CD8-positive, alpha-beta memory T cell (primary cell): Measurements from ENCODE around the gene SERPINC1. TPM values are rescaled to one million over a fixed set of nuclear protein-coding genes. Genes with fewer than 3 reads are reported as not detected.
"Not testable (repeated sequence)": the region's sequence is repeated elsewhere in the genome, so short reads cannot be mapped to it uniquely, and the experiment has no call there.

ENCODE experiments used
- CTCF ChIA-PET: fragments of 350-600 bp; sonication (Branson Sonifier 250); formaldehyde crosslinking; loops from one replicate; lab custom pipeline; 2021; ENCODE audit warnings: antibody characterized with exemption; lab: Charles Lee
- POLR2A ChIA-PET: fragments of 350-600 bp; sonication (Branson Sonifier 250); formaldehyde crosslinking; loops from one replicate; lab custom pipeline; 2021; ENCODE audit warnings: antibody characterized with exemption; lab: Charles Lee
- DNase-seq, 5 donors: peaks; one replicate each; pipeline versions ENCODE4 v3.0.0 to v3.0.0-alpha.2; 2020 to 2022; ENCODE audit warnings: mixed read lengths in 1 of 5
- H3K27ac ChIP-seq: one replicate; pipeline ENCODE4 v1.7.0; 2013; ENCODE audit warnings: low read depth, mild to moderate bottlenecking, low read length, moderate library complexity
- H3K27me3 ChIP-seq: 2 replicates; pipeline ENCODE4 v1.7.0; 2013; ENCODE audit warnings: low read length, mild to moderate bottlenecking; ENCODE audit not compliant: insufficient read depth, poor library complexity, severe bottlenecking
- H3K36me3 ChIP-seq: 2 replicates; pipeline ENCODE4 v1.7.0; 2013; ENCODE audit warnings: mild to moderate bottlenecking, low read length, moderate library complexity; ENCODE audit not compliant: insufficient read depth
- H3K4me1 ChIP-seq: 2 replicates; pipeline ENCODE4 v1.7.0; 2013; ENCODE audit warnings: mild to moderate bottlenecking, low read length, moderate library complexity; ENCODE audit not compliant: insufficient read depth
- H3K4me3 ChIP-seq: 2 replicates; pipeline ENCODE4 v1.7.0; 2013; ENCODE audit warnings: mild to moderate bottlenecking, low read length
- H3K9me3 ChIP-seq: 2 replicates; pipeline ENCODE4 v1.7.0; 2013; ENCODE audit warnings: mild to moderate bottlenecking, low read length
- H3K27ac Mint-ChIP-seq, 8 donors: one replicate each; pipeline ENCODE4 v1.8.0; 2020 to 2021; ENCODE audit warnings: mixed read lengths in 8 of 8, mild to moderate bottlenecking in 6 of 8, inconsistent platforms in 3 of 8, moderate library complexity in 3 of 8
- H3K27me3 Mint-ChIP-seq, 2 donors: one replicate each; pipeline ENCODE4 v1.8.0; 2020 to 2021; ENCODE audit warnings: mixed read lengths in 2 of 2, mild to moderate bottlenecking in 1 of 2, moderate library complexity in 1 of 2
- H3K36me3 Mint-ChIP-seq, 3 donors: one replicate each; pipeline ENCODE4 v1.8.0; 2020 to 2021; ENCODE audit warnings: mixed read lengths in 3 of 3, inconsistent platforms in 1 of 3, mild to moderate bottlenecking in 1 of 3
- H3K4me1 Mint-ChIP-seq, 3 donors: one replicate each; pipeline ENCODE4 v1.8.0; 2020 to 2021; ENCODE audit warnings: mixed read lengths in 3 of 3, inconsistent platforms in 1 of 3, mild to moderate bottlenecking in 1 of 3
- H3K4me3 Mint-ChIP-seq, 7 donors: one replicate each; pipeline ENCODE4 v1.8.0; 2020 to 2021; ENCODE audit warnings: mixed read lengths in 7 of 7, mild to moderate bottlenecking in 6 of 7, moderate library complexity in 4 of 7, inconsistent platforms in 2 of 7
- H3K9me3 Mint-ChIP-seq, 5 donors: one replicate each; pipeline ENCODE4 v1.8.0; 2020 to 2022; ENCODE audit warnings: mixed read lengths in 5 of 5, mild to moderate bottlenecking in 3 of 5, moderate library complexity in 2 of 5, inconsistent platforms in 1 of 5
- polyA plus RNA-seq: library from polyadenylated mRNA; unstranded; fragments of 300-500 nt; fragmentation: Illumina TruSeq; gene quantifications from one replicate; pipeline ENCODE4 v1.2.3, GENCODE V29; 2021
- total RNA-seq, 2 experiments: library from RNA; stranded (reverse); gene quantifications; one replicate each; pipeline ENCODE4 v1.2.3, GENCODE V29; 2021

The SERPINC1 gene
- total and polyA plus RNA-seq, 3 experiments from 2014 or later = not detected

GRCh38 chr1:173934440-173934839, 17.3 kb upstream of the SERPINC1 start:
- Histone ChIP-seq H3K27ac (no peak overlapping the region), H3K36me3 (peaks cover 9% of the 10 kb centered on the region), H3K9me3 (no peaks in the 10 kb centered on the region), H3K4me1 (no peaks in the 10 kb centered on the region), H3K27me3 (no peaks in the 10 kb centered on the region), H3K4me3 (no peak overlapping the region)
- ChIA-PET POLR2A (no interaction called here), CTCF (no interaction called here)
- H3K4me1 Mint-ChIP-seq = peaks cover 0 to 3% (median 2%) of the 10 kb centered on the region in 3 donors
- peak overlapping the region in 3 of 8 donors; percentile 12 to 66 (median 64) for H3K27ac Mint-ChIP-seq
- H3K4me3 Mint-ChIP-seq = no peak overlapping the region
- no peaks in the 10 kb centered on the region for H3K27me3 Mint-ChIP-seq
- peaks cover 0 to 64% (median 13%) of the 10 kb centered on the region in 3 donors for H3K36me3 Mint-ChIP-seq
- no peak for DNase-seq
- no peaks in the 10 kb centered on the region for H3K9me3 Mint-ChIP-seq

GRCh38 chr1:173930541-173930940, 13.4 kb upstream of the SERPINC1 start:
- H3K4me1 ChIP-seq, H3K27ac Mint-ChIP-seq, H3K9me3 ChIP-seq, POLR2A ChIA-PET, H3K4me3 Mint-ChIP-seq, CTCF ChIA-PET, H3K4me3 ChIP-seq, H3K27ac ChIP-seq, H3K4me1 Mint-ChIP-seq, H3K9me3 Mint-ChIP-seq, H3K27me3 ChIP-seq, DNase-seq, H3K36me3 ChIP-seq, H3K27me3 Mint-ChIP-seq: not testable (repeated sequence)
- peaks cover 0 to 35% (median 10%) of the 10 kb centered on the region in 3 donors for H3K36me3 Mint-ChIP-seq

GRCh38 chr1:173925306-173926242, 8.4 kb upstream of the SERPINC1 start:
- H3K27ac Mint-ChIP-seq = peak overlapping the region in 2 of 8 donors; percentile 3 to 21
- ChIA-PET POLR2A (no interaction called here), CTCF (interaction anchor here (0.8 kb wide), 1 partner anchor 9 kb away, joined by 3 read pairs; the partner anchor contains the start of gene SERPINC1)
- no peaks in the 10 kb centered on the region for H3K27me3 Mint-ChIP-seq
- H3K4me1 Mint-ChIP-seq = peaks cover 0 to 4% (median 0%) of the 10 kb centered on the region in 3 donors
- H3K36me3 ChIP-seq = no peaks in the 10 kb centered on the region
- H3K4me3 ChIP-seq = no peak overlapping the region
- H3K9me3 ChIP-seq = no peaks in the 10 kb centered on the region
- DNase-seq = no peak
- no peaks in the 10 kb centered on the region for H3K27me3 ChIP-seq
- H3K4me3 Mint-ChIP-seq = no peak overlapping the region
- no peak overlapping the region for H3K27ac ChIP-seq
- H3K4me1 ChIP-seq = no peaks in the 10 kb centered on the region
- no peaks in the 10 kb centered on the region for H3K9me3 Mint-ChIP-seq
- H3K36me3 Mint-ChIP-seq = peaks cover 0 to 5% (median 3%) of the 10 kb centered on the region in 3 donors

- Mint-ChIP-seq H3K9me3 (no peaks in the 10 kb centered on the region), H3K4me1 (no peaks in the 10 kb centered on the region), H3K4me3 (no peak overlapping the region), H3K36me3 (peaks cover 0 to 2% (median 0%) of the 10 kb centered on the region in 3 donors), H3K27ac (peak overlapping the region in 1 of 8 donors; percentile 64), H3K27me3 (no peaks in the 10 kb centered on the region)
- no peak overlapping the region for H3K4me3 ChIP-seq
- no peaks in the 10 kb centered on the region for H3K36me3 ChIP-seq
- ChIA-PET POLR2A (no interaction called here), CTCF (no interaction called here)
- H3K27ac ChIP-seq = no peak overlapping the region
- no peak for DNase-seq
- H3K9me3 ChIP-seq = no peaks in the 10 kb centered on the region
- H3K4me1 ChIP-seq = no peaks in the 10 kb centered on the region
- no peaks in the 10 kb centered on the region for H3K27me3 ChIP-seq
These were observed 3.7 kb upstream of the SERPINC1 start for GRCh38 chr1:173920861-173921260.

- Mint-ChIP-seq H3K9me3 (no peaks in the 10 kb centered on the region), H3K4me1 (no peaks in the 10 kb centered on the region), H3K4me3 (no peak overlapping the region), H3K27me3 (no peaks in the 10 kb centered on the region), H3K36me3 (no peaks in the 10 kb centered on the region), H3K27ac (no peak overlapping the region)
- no peaks in the 10 kb centered on the region for H3K9me3 ChIP-seq
- no peaks in the 10 kb centered on the region for H3K27me3 ChIP-seq
- H3K27ac ChIP-seq = no peak overlapping the region
- H3K4me3 ChIP-seq = no peak overlapping the region
- DNase-seq = no peak
- CTCF ChIA-PET = interaction anchor here (1.3 kb wide), 1 partner anchor 8 kb away, joined by 3 read pairs; no protein-coding TSS in a partner anchor
- POLR2A ChIA-PET = no interaction called here
- H3K36me3 ChIP-seq = no peaks in the 10 kb centered on the region
- no peaks in the 10 kb centered on the region for H3K4me1 ChIP-seq
These were observed 737 bp upstream of the SERPINC1 start for GRCh38 chr1:173917635-173918493.

- CTCF ChIA-PET = interaction anchor here (1.3 kb wide), 1 partner anchor 9 kb away, joined by 3 read pairs; no protein-coding TSS in a partner anchor
These were observed 460 bp downstream of the SERPINC1 start for GRCh38 chr1:173916667-173917066.

GRCh38 chr1:173915596-173915995, 1.5 kb downstream of the SERPINC1 start:
- no peaks in the 10 kb centered on the region for H3K9me3 Mint-ChIP-seq
- POLR2A ChIA-PET = no interaction called here
- H3K27ac ChIP-seq = no peak overlapping the region
- CTCF ChIA-PET = interaction anchor here (1.6 kb wide), 1 partner anchor 8 kb away, joined by 4 read pairs; no protein-coding TSS in a partner anchor
- no peak for DNase-seq
- H3K4me1 ChIP-seq = no peaks in the 10 kb centered on the region
- H3K27ac Mint-ChIP-seq = no peak overlapping the region
- H3K4me1 Mint-ChIP-seq = no peaks in the 10 kb centered on the region
- H3K27me3 ChIP-seq = no peaks in the 10 kb centered on the region
- no peaks in the 10 kb centered on the region for H3K36me3 Mint-ChIP-seq
- H3K27me3 Mint-ChIP-seq = no peaks in the 10 kb centered on the region
- no peaks in the 10 kb centered on the region for H3K9me3 ChIP-seq
- H3K4me3 Mint-ChIP-seq = no peak overlapping the region
- H3K36me3 ChIP-seq = no peaks in the 10 kb centered on the region
- no peak overlapping the region for H3K4me3 ChIP-seq

More at GRCh38 chr1:173916667-173917066, 460 bp downstream of the SERPINC1 start:
- Mint-ChIP-seq H3K9me3 (no peaks in the 10 kb centered on the region), H3K27me3 (no peaks in the 10 kb centered on the region), H3K4me3 (no peak overlapping the region), H3K36me3 (no peaks in the 10 kb centered on the region), H3K4me1 (no peaks in the 10 kb centered on the region), H3K27ac (no peak overlapping the region)
- POLR2A ChIA-PET = no interaction called here
- H3K27ac ChIP-seq = no peak overlapping the region
- H3K4me3 ChIP-seq = no peak overlapping the region
- DNase-seq = no peak
- H3K4me1 ChIP-seq = no peaks in the 10 kb centered on the region
- H3K27me3 ChIP-seq = no peaks in the 10 kb centered on the region
- H3K9me3 ChIP-seq = no peaks in the 10 kb centered on the region
- no peaks in the 10 kb centered on the region for H3K36me3 ChIP-seq
